CD4-positive, alpha-beta T cell treated with Interleukin-4 for 4 hours (primary cell): ENCODE results near the gene NPHP4.

Source experiments
- DNase-seq: peaks from one replicate; pipeline ENCODE4 v3.0.0-alpha.2; 2020

The NPHP4 gene

DNA sequence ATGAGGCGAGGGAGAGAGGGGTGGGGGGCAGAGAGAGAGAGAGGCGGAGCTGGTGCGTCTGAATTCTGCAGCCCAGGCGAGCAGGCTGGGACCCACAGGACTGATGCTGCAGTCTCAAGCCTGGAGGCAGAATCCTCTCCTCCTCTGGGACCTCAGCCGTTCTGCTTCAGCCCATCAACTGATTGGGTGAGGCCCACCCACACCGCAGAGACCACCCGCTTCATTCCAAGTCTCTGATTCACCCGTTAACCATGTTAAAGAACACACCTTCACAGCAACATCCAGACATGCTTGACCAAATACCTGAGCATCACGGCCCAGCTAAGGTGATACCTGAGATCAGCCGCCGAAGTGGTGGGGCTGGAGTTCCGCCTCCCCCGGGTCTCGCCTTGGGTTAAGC is 147.8 kb downstream of the NPHP4 start:
- no peak for DNase-seq

DNA sequence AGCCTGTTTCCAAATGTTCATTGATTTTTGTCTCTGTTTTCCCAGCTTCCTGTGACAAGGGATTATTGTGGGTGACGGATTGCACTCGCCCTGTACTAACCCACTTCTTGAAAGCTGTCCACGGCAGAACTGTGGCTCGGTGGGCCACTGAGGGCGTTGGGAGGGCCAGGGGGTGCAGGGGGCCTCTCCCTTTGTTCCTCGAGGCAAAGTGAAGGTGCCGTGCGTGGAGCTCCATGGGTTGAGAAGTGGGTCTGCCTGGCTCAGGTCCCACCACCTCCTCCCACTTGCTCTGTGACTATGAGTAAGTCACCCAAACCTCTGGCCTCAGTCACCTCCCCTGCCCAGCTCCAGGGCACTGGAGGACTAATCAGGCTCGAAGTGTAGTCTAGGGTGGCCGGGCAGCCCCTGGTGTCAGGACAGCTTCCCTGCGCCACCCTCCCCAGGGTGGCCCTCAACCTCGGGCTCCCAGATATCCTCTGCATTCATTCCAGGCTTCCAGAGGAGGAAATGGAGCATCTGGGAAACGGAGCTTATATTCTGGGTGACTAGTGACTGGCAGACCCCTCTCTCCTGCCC is 148.6 kb downstream of the NPHP4 start:
- DNase-seq = no peak

DNA sequence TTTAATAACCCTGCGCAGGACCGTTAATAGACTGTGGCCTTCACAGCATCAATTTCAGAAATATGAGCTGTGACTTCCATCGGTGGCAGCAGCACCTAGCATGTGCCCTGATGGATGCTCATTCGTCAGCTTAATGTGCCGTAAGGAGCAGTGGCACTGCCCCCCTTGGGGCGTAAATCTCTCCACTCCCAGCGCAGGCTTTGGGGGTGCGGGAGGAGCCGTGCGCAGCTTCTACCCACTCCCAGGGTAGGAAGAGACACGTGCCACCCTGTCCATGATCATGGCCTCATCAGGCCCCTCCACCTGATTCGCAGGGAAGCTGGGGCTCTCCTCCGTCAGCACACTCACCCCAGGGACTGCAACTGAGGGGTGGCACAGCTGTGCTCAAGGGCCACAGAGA is 149.5 kb downstream of the NPHP4 start:
- no peak for DNase-seq

DNA sequence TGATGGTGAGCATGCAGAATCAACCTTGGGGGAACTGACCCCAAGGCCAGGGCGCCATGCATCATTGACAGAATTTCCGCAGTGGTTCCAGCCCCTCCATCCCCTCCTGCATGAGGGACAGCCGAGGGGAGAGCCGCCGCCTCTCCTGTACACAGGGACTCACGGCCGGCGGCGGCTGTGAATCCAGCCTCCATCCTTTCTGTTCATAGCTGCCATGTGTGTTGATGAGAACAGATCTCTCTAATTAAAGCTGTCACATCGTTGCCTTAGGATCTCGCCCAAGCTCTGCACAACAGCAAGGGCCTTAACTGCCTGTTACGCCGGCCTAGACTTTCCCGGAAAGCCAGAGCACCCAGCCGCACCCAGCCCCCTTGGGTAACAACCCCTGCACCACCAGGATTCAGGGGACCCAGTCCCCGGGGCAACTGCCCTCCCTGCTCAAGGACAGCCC is 151.6 kb downstream of the NPHP4 start:
- no peak for DNase-seq

DNA sequence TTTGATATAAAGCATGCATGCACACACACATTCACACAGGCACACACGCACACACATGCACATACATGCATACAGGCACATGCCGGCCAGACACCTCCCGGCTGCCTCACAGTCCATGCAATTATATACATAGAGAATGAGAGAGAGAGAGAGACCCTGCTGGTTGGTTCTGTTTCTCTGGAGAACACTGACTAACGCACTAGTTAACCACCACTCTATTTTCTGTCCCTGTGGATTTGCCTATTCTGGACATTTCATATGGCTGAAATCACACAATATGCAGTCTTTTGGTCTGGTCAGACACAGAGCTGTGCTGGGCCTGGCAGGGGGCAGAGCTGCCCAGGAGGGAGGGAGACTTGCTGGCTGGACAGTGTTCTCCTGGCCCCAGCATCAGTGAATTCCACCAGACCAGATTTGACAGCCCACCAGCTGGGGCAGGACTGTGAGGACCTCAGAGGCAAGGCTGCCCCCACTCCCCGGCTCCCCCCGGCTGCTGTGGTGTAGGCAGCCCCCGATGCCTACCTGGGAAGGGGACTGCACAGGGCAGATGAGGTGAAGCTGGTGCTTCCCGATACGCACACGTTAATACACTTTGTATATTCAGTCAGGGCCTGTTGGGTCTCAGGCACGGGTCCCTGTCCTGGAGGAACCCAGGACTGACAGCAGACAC is 152.2 kb downstream of the NPHP4 start:
- no peak for DNase-seq

DNA sequence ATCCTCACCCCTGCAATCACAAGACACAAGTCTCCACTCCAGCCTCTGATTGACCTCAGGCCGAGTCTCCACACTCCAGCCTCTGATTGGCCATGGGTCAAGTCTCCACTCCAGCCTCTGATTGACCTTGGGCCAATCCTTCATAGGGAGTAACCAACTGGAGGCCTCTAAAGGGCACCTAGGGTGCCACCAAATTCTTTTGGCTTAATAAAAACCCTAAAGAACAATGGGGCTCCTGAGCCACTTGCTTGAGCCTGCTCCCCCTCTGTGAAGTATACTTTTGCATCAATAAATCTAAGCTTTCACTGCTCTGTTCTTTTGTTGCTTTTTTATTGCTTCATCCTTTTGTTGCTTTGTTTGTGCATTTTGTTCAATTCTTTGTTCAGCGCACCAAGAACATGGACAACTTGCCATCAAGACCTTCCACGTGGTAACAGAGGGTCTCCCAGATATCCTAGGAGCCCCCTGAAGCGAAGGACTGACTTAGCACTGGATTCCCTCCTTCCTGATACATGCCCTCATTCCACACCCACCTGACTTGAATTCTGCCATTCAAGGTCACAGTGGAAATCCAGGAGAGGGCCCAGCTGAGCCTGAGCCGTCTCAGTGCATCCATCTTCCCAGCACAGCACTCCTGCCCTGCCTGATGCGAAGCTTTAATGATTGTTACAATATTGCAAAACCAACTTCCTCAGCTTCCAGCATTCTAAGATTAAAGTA is 152.9 kb downstream of the NPHP4 start:
- DNase-seq = no peak

DNA sequence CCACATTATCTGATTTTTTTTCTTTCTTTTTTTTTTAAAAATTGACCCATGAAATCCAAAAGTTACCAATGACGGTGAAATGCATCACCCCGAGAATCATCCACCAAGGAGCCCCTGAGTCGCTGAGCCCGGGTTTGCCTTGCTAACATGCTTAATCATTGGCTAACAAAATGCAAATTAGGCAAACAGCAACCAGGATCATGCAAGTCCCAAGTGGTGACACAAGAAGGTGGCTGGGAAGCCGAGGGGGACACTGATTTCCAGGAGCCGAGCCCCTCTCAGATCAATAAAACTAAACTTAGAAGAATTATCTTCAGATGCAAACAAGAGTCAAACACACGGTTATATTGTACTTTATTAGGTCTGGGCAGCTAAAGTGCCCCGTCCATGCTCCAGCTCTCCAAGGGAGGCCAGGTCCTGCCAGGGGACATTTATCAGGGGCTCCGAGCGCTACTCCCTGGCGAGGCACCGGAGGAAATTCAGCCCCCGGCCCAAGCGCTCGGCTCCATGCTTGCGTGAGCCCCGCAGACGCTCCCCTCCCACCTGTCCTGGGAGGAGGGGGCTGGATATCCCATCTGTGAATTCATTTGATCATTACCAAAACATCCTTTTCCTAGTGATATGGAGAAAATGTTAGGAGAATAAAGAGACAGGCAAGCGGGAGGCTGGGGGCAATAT is 154.1 kb downstream of the NPHP4 start:
- DNase-seq = no peak

DNA sequence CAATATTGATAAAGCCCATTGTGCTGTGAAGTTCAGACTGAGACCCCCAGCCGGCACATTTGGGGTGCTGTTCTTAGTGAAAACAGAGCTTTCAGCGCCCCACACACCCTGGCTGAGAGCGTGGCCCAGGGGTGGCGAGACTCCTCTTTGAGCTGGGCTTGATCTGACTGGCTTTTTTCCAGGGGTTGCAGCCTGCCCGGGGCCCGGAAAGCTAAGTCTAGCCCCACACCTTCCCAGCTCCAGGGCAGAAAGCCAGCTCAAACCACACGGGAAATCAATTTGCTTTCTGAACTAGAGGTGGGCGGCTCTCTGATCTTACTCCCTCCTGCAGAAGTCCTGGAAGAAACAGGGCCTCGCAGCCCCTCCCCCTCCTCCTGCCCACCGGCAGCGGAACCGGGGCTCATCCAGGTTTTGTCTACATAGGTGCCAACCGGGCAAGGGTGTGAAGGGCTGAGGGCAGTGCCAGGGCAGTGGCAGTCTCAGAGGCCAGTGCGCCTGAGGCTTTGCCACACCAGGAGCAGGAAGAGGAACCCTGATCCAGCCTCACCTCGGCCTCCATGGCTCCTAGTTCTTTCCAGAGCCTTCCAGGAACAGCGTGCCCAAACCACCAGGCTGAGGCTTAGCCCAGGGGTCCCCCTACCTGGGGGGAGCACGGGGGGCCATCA is 155.3 kb downstream of the NPHP4 start:
- DNase-seq = no peak

DNA sequence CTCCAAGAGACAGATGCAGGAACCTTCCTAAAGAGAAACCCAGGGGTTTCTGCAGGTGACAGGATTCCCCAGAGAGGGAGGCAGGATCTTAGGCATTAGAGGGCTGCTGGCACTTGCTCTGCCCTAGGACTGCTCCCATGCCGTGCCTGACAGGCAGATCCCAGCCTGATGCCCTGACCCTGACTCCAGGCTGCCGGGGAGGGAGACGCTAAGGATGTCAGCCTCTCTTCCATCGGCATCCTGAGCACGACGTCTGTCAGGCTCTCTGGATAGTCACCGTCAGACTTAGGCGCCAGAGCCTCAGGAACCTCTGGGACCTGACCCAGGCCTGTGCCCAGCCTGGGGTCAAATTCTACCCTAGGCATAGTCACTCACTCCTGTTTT is 157.1 kb downstream of the NPHP4 start:
- DNase-seq = no peak

DNA sequence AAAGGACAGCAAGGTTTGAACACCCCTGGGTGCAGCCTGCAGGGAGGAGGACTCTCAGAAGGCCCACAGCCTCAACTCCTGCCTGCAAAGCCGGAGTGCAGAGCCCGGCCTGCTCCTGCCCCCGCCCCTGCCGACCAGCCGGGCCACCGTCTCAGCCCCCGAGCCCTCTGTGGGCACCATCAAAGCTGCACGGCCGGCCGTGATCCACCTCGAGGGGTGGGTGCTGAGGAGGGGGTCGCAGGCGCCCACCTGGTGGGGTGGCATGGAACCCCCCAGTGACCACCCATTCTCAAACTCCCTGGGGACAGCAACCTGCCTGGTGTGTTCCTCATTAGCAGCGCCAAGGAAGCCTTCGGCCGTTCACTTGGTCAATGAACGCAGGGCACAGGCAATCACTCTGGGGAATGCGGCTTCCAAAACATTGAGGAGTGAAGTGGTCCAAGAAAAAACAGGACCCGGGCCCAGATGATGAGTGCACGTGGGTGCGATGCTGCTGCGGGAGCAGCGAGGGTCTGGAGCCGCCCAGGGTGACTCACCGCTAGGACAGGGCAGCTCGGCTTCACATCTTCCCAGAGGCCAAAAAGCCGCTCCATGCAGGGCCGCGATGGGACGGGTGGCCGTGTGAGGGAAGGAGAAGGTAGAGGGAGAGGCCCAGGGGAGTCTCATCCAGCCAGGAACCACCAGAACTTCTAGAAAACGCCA is 157.6 kb downstream of the NPHP4 start:
- no peak for DNase-seq

DNA sequence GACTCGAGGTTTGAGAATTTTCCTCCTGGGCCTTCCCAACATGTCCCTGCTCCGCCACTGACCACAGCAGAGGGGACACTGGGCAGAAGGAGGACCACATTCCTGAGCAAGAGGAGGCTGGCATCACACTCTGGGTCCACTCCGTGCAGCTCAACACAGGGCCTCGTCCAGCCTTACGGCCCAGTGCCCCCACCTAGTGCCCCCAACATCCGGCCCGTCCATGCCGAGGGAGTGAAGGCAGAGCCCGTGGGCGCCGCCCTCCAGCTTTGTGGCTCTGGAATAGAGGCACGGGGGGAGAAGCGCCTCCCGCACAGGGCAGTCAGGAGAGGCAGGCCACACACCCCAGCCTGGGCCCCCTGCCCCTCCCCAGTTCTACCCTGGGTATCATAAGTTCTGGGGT is 158.3 kb downstream of the NPHP4 start:
- no peak for DNase-seq

DNA sequence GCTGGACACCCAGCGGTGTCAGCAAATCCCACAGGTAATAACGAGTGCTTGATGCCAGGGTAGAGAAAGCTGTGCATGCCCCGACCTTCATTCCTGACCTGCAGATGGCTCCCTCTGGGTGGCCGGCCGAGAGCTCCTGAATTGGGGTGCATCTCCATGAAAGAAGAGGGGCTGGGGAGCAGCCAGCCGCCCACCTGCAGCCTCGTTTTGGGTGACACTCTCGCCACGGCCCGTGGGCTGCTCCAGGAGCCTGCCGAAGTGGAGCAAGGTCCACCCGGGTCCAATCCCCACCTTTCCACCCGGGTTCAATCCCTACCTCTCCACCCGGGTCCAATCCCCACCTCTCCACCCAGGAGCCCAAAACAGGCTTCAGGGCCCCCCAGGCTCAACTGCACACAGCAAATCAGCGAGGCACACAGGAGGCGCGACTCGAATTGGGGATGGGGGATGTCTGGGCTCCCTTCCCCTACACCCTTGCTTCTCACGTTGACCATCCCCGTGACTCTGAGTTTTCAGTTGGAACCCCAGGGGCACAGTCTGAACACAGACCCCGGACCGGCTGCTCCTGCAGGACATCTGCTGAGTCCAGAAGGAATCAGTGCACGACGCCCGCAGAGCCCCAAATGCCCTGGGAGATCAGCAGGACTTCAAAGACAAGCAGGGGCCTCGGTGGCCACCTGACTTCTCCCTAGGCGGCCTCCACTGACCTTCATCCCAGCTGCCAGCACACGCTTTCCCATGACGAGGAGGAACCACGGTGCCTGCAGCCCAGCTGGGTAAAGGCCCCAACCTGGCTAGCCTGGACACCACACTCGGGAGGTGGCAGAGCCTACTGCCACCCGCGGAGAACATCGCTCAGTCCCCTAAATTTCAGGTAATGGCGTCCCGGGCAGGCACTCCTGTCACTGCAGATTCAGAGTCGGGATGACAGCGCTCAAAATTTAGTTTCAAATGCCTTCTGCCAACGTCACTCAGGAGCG is 159.0 kb downstream of the NPHP4 start:
- no peak for DNase-seq

DNA sequence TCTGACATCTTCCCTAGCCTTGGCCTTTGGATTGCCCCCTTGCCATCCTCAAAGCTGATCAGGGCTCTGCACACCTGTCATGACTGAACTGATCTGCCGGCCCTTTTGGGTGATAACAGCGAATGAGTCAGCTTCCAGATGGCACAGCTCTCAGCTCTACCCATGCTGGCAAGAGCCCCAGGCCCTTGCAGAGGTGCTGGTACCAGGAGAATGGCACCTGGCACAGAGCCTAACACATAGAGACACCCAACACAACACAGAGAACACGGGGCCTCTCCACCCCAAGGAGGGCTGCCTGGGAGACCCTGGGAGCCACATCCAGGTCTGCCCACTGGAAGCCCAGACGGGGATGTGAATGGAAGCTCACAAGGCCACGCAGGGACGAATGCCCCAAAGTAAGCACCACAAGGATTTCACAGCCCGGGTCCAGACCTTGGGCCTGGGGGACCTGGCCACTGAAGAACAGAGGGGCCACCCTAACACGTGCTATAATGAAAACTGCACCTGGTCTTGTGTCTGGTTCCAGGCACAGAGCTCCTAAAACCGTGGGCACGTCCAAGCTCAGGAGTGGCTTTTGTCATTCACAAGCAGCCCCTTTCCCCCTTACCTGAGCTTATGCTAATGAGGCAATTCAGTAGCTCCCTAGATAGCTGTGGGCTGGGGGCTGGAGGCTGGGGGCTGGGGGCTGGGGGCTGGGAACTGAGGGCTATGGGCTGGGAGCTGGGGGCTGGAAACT is 160.5 kb downstream of the NPHP4 start:
- DNase-seq = no peak

DNA sequence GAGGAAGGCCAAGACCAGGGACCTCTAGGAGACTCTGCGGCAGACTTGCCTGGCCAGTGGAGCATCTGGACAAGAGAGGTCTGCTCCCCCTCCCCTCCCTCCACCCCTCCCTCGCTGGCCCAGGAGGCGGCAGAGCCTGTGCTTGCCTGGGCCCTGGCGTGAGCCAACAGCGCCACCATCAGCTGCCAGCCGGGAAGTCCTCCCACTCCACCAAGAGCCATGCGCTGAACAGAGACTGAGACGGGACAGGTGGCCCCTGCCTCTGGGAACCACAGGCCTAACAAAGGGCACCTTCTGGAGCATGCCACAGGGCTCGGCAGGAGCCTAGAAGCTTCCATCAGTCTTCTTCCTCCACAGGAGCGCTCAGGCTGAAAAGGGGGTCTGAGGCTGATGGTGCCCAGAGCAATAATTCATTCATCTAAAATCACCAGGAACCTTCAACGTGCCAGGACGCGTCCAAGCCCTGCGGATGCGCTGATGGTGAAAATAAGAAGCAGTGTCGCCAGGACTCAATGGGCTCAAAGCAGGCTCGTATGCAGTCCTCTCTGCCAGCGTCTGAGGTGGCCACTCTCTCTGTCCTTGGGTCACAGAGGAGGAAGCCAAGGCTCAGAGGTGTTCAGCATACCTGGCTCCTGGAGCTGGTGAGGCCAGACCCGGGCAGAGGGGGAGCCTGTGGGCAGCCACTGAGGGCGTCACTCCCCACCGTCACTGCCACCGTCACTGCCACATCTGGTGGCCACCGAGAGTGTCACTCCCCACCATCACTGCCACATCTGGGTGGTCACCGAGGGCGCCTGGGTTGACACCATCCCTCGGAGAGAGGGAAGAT is 161.2 kb downstream of the NPHP4 start:
- DNase-seq = no peak

DNA sequence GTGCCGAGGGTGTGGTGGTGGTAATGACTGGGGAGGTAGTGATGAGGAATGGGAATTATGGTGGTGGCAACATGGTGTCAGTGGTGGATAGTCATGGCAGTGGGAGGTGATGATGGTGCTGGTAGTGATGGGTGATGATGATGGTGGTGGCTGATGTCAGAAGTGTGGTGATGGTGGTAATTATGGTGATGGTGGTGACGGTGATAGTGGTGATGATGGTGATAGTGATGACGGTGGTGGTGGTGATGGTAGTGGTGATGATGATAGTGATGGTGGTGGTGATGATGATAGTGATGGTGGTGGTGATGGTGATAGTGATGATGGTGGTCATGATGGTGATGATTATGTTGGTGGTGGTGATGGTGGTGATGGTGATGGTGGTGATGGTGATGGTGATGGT is 162.8 kb downstream of the NPHP4 start:
- DNase-seq = no peak

DNA sequence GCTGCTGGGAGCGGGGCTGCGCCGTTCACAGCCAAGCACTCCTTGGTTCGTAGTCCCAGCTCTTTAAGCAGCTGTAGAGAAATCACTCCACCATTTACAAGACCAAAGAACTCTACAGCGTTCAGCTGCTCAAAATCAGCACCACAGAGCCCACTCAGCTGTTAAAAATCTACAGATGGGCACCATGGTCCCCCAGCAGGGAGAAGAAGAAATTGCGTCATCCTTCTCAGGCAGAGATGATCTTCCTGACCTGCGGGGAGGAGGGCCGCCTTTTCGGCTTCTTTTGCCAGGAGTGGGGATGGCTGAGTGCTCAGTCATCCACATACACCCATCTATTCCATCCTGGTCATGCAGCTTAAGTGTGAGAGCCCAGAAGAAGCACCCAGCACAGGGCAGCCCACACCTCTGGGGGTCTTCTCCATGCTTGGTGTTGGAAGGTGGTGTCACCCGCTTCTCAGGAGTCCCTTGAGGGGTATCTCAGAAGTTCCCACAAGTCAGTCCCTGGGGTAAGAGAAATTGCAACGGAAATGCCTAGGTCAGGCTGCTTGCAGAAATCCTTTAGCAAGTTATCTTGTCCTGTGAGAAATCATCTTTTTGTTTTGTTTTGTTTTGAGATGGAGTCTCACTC is 163.8 kb downstream of the NPHP4 start:
- DNase-seq = no peak

DNA sequence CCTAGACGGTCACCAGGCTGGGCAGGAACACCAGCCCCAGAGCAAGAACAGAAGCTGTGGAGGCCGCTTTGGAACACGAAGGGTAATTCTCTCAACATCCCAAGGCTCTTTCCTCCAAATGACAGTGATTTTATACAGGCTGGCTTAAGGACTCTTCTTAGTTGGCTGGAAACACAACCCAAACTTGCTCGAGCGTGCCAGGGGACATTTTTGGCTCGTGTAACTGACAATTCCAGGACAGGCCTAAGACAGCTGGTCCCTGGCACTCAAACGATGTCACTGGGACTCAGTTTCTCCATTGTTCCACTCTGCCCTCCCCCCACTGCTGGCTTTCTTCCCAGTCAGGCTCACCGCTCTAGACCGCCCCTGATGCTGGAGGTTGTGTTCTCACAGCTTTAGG is 164.7 kb downstream of the NPHP4 start:
- DNase-seq = no peak

DNA sequence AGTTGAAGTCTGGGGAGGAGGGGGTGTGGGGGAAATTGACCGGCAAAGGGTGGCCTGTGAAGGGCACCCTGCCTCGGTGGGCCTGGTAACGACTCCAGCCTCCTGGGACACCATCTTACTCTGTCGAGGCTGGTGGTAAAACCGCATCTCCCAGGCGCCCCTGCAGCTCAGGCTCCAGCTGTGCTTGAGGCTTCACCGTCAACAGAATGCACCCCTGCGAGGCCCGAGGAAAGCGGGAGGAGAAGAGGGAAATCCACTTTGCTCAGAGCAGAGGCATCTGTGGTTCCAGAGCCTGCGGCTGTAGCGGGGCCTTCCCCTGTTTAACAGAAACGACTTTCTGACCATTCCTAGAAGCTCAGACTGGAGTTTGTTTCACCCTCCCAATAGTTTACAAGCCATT is 165.6 kb downstream of the NPHP4 start:
- no peak for DNase-seq

DNA sequence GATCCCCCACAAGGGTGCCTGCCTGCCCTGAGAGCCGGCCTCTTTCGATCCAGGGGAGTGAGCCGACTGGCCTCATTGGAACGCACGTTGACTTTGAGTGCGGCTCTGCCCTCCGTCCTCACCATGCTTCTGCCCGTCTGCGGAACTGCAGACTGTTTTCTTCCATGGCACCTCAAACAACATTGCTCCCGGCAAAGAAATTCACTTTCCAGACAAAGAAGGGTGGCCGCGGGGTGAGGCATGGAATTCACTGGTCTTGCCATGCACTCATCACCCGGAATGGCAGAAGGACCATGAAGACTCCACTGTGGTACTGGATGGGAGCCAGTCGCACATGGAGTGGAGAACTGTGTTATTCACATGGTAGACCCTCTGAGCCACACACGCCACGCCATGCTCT is 169.5 kb downstream of the NPHP4 start:
- no peak for DNase-seq
